Adipose tissue (tissue), 3 donors: ENCODE measurements around the gene CIRBP. TPM values are rescaled to one million over a fixed set of nuclear protein-coding genes. Genes with fewer than 3 reads are reported as not detected.
"Not testable (repeated sequence)": the region's sequence is repeated elsewhere in the genome, so short reads cannot be mapped to it uniquely, and the experiment has no call there.

ENCODE experiments used
- H3K27ac ChIP-seq: one replicate; pipeline ENCODE4 v1.5.1; 2013; ENCODE audit warnings: low read depth, low read length
- WGBS, 3 donors: extraction: QIAGEN DNeasy Blood & Tissue Kit; methylation state at CpG; one replicate each; pipeline ENCODE4 v1.1.7; 2013; 5-methylcytosine and 5-hydroxymethylcytosine counted together
- polyA plus RNA-seq, 3 donors: library from polyadenylated mRNA; stranded (reverse); fragments of 200-250 nt; gene quantifications; one replicate each; pipeline ENCODE4 v1.2.3, GENCODE V29; 2013
- donor health status: healthy with polysubstance abuse.
- donor health status: Bipolar disorder and iron deficiency.
- donor health status: healthy.

CIRBP gene
- polyA plus RNA-seq, 3 donors: 346 to 568 (median 388) TPM

- no peak overlapping the region for H3K27ac ChIP-seq
- WGBS, 3 donors: 76 to 82% (median 79%) methylated on average over 32 to 35 of the region's 35 CpGs
Measured at GRCh38 chr19:1293782-1294604, 24.9 kb downstream of the CIRBP start.

GRCh38 chr19:1294688-1295087 lies 25.6 kb downstream of the CIRBP start:
- 60 to 80% (median 75%) methylated on average over 14 of the region's 14 CpGs for WGBS, 3 donors
- no peak overlapping the region for H3K27ac ChIP-seq

- no peak overlapping the region for H3K27ac ChIP-seq
- 7 to 15% (median 11%) methylated on average over 65 to 82 of the region's 82 CpGs for WGBS, 3 donors
Measured at GRCh38 chr19:1295169-1296012, 26.3 kb downstream of the CIRBP start.

- WGBS, 3 donors: 76 to 79% (median 79%) methylated on average over 12 to 13 of the region's 13 CpGs
- H3K27ac ChIP-seq: no peak overlapping the region
Measured at GRCh38 chr19:1296078-1296477, 26.9 kb downstream of the CIRBP start.

- no peak overlapping the region for H3K27ac ChIP-seq
- 80 to 89% (median 86%) methylated on average over 24 of the region's 24 CpGs for WGBS, 3 donors
Measured at GRCh38 chr19:1296575-1297271, 27.6 kb downstream of the CIRBP start.

- 84 to 91% (median 87%) methylated on average over 8 of the region's 8 CpGs for WGBS, 3 donors
- H3K27ac ChIP-seq: no peak overlapping the region
Measured at GRCh38 chr19:1298235-1298634, 29.1 kb downstream of the CIRBP start.

- WGBS, 3 donors: 72 to 80% (median 73%) methylated on average over 28 to 34 of the region's 34 CpGs
- H3K27ac ChIP-seq: no peak overlapping the region
Measured at GRCh38 chr19:1299801-1300200, 30.7 kb downstream of the CIRBP start.

- no peak overlapping the region for H3K27ac ChIP-seq
- WGBS, 3 donors: 79 to 85% (median 80%) methylated on average over 35 of the region's 35 CpGs
Measured at GRCh38 chr19:1300744-1301490, 31.8 kb downstream of the CIRBP start.

- WGBS, 3 donors: 58 to 77% (median 64%) methylated on average over 31 to 36 of the region's 36 CpGs
- H3K27ac ChIP-seq: no peak overlapping the region
Measured at GRCh38 chr19:1302533-1303239, 33.6 kb downstream of the CIRBP start.

- 84 to 91% (median 87%) methylated on average over 25 to 28 of the region's 28 CpGs for WGBS, 3 donors
- no peak overlapping the region for H3K27ac ChIP-seq
Measured at GRCh38 chr19:1304197-1304924, 35.2 kb downstream of the CIRBP start.

GRCh38 chr19:1305354-1305753 lies 36.2 kb downstream of the CIRBP start:
- 87 to 89% (median 89%) methylated on average over 9 of the region's 9 CpGs for WGBS, 3 donors

GRCh38 chr19:1307320-1307719 lies 38.2 kb downstream of the CIRBP start:
- WGBS, 3 donors: 92 to 94% (median 92%) methylated on average over 35 to 38 of the region's 38 CpGs
- no peak overlapping the region for H3K27ac ChIP-seq

More at GRCh38 chr19:1305354-1305753, 36.2 kb downstream of the CIRBP start:
- H3K27ac ChIP-seq: not testable (repeated sequence)

GRCh38 chr19:1307755-1308303 lies 38.7 kb downstream of the CIRBP start:
- WGBS, 3 donors: 86 to 93% (median 89%) methylated on average over 19 to 20 of the region's 20 CpGs
- no peak overlapping the region for H3K27ac ChIP-seq

- WGBS, 3 donors: 49 to 63% (median 63%) methylated on average over 11 of the region's 11 CpGs
- no peak overlapping the region for H3K27ac ChIP-seq
Measured at GRCh38 chr19:1308718-1309117, 39.6 kb downstream of the CIRBP start.

GRCh38 chr19:1309977-1310852 lies 41.1 kb downstream of the CIRBP start:
- H3K27ac ChIP-seq: no peak overlapping the region
- WGBS, 3 donors: 68 to 69% (median 69%) methylated on average over 27 to 28 of the region's 28 CpGs

- no peak overlapping the region for H3K27ac ChIP-seq
- 80 to 89% (median 84%) methylated on average over 18 of the region's 18 CpGs for WGBS, 3 donors
Measured at GRCh38 chr19:1310853-1311180, 41.7 kb downstream of the CIRBP start.
